Mesendoderm (in vitro differentiated cells): ENCODE results near the gene KLF4.
"Not testable (repeated sequence)": the region's sequence is repeated elsewhere in the genome, so short reads cannot be mapped to it uniquely, and the experiment has no call there.

Experiments used
- DNase-seq: peaks from one replicate; pipeline ENCODE4 v3.0.0; 2013
- H2AK5ac ChIP-seq: 2 replicates; pipeline ENCODE4 v1.6.1; 2013; ENCODE audit warnings: low read length, inconsistent platforms
- H2BK120ac ChIP-seq: 2 replicates; pipeline ENCODE4 v1.6.1; 2013; ENCODE audit warnings: low read depth, mild to moderate bottlenecking, low read length, moderate library complexity, mixed read lengths
- H2BK15ac ChIP-seq: replicated peaks from 2 replicates; pipeline ENCODE4 v1.6.1; 2013; ENCODE audit warnings: low read depth, mild to moderate bottlenecking, moderate library complexity
- H2BK5ac ChIP-seq: 2 replicates; pipeline ENCODE4 v1.6.1; 2013; ENCODE audit warnings: low read length, inconsistent platforms
- H3K18ac ChIP-seq: 2 replicates; pipeline ENCODE4 v1.6.1; 2013; ENCODE audit warnings: mild to moderate bottlenecking, low read length, mixed read lengths
- H3K23ac ChIP-seq: one replicate; pipeline ENCODE4 v1.6.1; 2013; ENCODE audit warnings: low read length
- H3K27ac ChIP-seq: 2 replicates; pipeline ENCODE4 v1.5.1; 2013; ENCODE audit warnings: low read depth, mild to moderate bottlenecking, inconsistent platforms, low read length, moderate library complexity
- H3K27me3 ChIP-seq: 2 replicates; pipeline ENCODE4 v1.6.1; 2013; ENCODE audit warnings: low read length, control low read depth, mild to moderate bottlenecking, inconsistent platforms; ENCODE audit not compliant: insufficient read depth, poor library complexity
- H3K36me3 ChIP-seq: 2 replicates; pipeline ENCODE4 v1.6.1; 2013; ENCODE audit warnings: low read length, inconsistent platforms; ENCODE audit not compliant: control insufficient read depth, insufficient read depth
- H3K4ac ChIP-seq: one replicate; pipeline ENCODE4 v1.6.1; 2013; ENCODE audit warnings: low read depth, mild to moderate bottlenecking, low read length, moderate library complexity
- H3K4me1 ChIP-seq: 2 replicates; pipeline ENCODE4 v1.6.1; 2013; ENCODE audit warnings: low read depth, low read length, inconsistent platforms; ENCODE audit not compliant: control insufficient read depth
- H3K4me2 ChIP-seq: 2 replicates; pipeline ENCODE4 v1.6.1; 2013; ENCODE audit warnings: low read length
- H3K4me3 ChIP-seq: 2 replicates; pipeline ENCODE4 v1.5.1; 2013; ENCODE audit warnings: mild to moderate bottlenecking, low read length
- H3K56ac ChIP-seq: one replicate; pipeline ENCODE4 v1.6.1; 2013; ENCODE audit warnings: low read length
- H3K79me1 ChIP-seq: 2 replicates; pipeline ENCODE4 v1.6.1; 2013; ENCODE audit warnings: low read length, inconsistent platforms
- H3K79me2 ChIP-seq: 2 replicates; pipeline ENCODE4 v1.6.1; 2013; ENCODE audit warnings: mild to moderate bottlenecking, low read length; ENCODE audit not compliant: control insufficient read depth, insufficient read depth
- H3K9ac ChIP-seq: 2 replicates; pipeline ENCODE4 v1.6.1; 2013; ENCODE audit warnings: low read length, inconsistent platforms
- H4K5ac ChIP-seq: one replicate; pipeline ENCODE4 v1.6.1; 2013; ENCODE audit warnings: low read length
- H4K8ac ChIP-seq: one replicate; pipeline ENCODE4 v1.6.1; 2013; ENCODE audit warnings: low read depth, mild to moderate bottlenecking, control low read depth, low read length, moderate library complexity
- whole genome bisulfite sequencing: extraction: QIAGEN DNeasy Blood & Tissue Kit; methylation state at CpG from one replicate; pipeline ENCODE4 v1.1.7; 2013; ENCODE audit warnings: low lambda C conversion rate, missing lambda C conversion rate; ENCODE audit not compliant: insufficient coverage; ENCODE audit errors: extremely low coverage; 5-methylcytosine and 5-hydroxymethylcytosine counted together

KLF4 gene

DNA sequence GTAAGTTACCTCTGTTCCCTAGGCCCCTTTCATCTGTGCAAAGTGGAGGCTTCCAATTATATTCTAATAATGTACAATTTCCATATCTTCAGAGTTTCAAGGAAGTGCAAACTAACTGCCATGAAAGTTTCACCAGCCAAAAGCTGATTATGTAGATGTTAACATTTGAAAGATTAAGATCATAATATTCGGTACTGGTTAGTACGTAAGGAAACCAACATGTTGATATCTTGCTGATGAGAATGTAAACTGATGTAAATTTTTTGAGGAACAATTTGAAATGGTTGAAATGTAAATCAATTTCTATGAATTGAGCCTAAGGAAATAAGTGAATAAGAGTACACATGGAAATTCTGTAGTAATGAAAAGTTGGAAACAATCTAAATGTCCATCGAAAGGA is 12.9 kb upstream of the KLF4 start:
- H3K27ac ChIP-seq, result no peak overlapping the region
- H3K27me3 ChIP-seq, result no peaks in the 10 kb centered on the region
- H2BK5ac ChIP-seq, result no peak overlapping the region
- no peak overlapping the region for H3K4me3 ChIP-seq
- no peak overlapping the region for H3K4me2 ChIP-seq
- H2AK5ac ChIP-seq, result no peak overlapping the region
- H3K4ac ChIP-seq, result no peak overlapping the region
- H3K79me1 ChIP-seq, result no peaks in the 10 kb centered on the region
- no peak overlapping the region for H3K56ac ChIP-seq
- H3K9ac ChIP-seq, result no peak overlapping the region
- H3K36me3 ChIP-seq, result no peaks in the 10 kb centered on the region
- no peak for DNase-seq
- H4K5ac ChIP-seq, result no peak overlapping the region
- WGBS, result no CpG with 5 or more reads among the region's 3 CpGs
- H4K8ac ChIP-seq, result no peak overlapping the region
- H2BK15ac ChIP-seq, result no peak overlapping the region
- no peak overlapping the region for H3K23ac ChIP-seq
- no peak overlapping the region for H2BK120ac ChIP-seq
- no peak overlapping the region for H3K18ac ChIP-seq
- H3K4me1 ChIP-seq, result no peaks in the 10 kb centered on the region
- no peaks in the 10 kb centered on the region for H3K79me2 ChIP-seq

DNA sequence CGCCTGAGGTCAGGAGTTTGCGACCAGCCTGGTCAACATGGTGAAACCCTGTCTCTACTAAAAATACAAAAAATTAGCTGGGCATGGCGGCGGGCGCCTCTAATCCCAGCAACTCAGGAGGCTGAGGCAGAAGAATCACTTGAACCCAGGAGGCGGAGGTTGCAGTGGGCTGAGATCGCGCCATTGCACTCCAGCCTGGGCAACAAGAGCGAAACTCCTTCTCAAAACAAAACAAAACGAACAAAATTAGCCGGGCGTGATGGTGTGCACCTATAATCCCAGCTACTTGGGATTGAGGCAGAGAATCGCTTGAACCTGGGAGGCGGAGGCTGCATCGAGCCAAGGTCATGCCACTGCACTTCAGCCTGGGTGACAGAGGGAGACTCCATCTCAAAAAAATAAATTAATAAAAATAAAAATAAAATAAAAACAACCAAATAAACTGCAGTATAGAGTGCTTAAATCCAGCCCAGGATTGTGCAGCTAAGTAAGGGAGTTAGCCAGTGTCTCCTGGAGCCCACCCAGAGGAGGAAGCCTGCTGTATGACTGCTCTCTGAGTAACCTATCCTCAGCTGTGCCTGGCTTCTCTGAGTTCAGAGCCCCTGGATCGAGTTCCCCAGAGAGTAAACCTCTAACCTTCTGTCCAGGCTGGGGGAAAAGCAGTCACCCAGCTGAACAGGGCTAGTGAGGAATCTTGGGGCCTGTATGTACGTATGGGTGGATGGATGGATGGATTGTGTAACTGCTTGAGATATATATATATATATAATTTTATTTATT is 11.0 kb upstream of the KLF4 start:
- not testable (repeated sequence) for H3K4me2 ChIP-seq, H2BK15ac ChIP-seq, H3K4me1 ChIP-seq, H4K5ac ChIP-seq, H2BK120ac ChIP-seq, H2AK5ac ChIP-seq, H3K18ac ChIP-seq, H3K4me3 ChIP-seq, H3K9ac ChIP-seq, H3K4ac ChIP-seq, H3K27ac ChIP-seq, H2BK5ac ChIP-seq, H3K23ac ChIP-seq, H3K79me1 ChIP-seq, DNase-seq, H3K56ac ChIP-seq, H3K79me2 ChIP-seq, H3K36me3 ChIP-seq, H4K8ac ChIP-seq, H3K27me3 ChIP-seq
- WGBS, result no CpG with 5 or more reads among the region's 17 CpGs

DNA sequence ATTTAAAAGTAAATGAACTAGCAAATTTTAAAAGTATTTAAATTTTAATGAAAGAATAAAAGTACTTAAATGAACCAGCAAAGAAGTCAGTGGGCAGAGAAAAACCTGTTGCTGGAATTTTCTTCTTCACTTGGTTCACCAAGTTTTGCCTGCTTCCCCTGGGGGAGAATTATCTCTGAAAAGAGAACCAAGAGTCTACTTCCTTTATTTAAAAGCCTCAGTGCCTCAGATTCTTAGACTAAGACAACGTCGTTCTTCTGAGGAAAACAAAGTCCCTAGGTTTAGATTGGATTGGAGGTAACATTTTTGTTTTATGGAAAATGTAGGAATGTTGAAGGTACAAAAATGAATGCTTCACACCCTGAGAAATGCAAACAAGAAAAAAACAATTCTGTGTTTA is 7.4 kb upstream of the KLF4 start:
- no peak overlapping the region for H2BK5ac ChIP-seq
- H3K23ac ChIP-seq, result no peak overlapping the region
- no peaks in the 10 kb centered on the region for H3K79me2 ChIP-seq
- H2BK120ac ChIP-seq, result no peak overlapping the region
- no peak overlapping the region for H3K4me3 ChIP-seq
- H3K9ac ChIP-seq, result no peak overlapping the region
- no peak overlapping the region for H3K18ac ChIP-seq
- H3K27me3 ChIP-seq, result peaks cover 4% of the 10 kb centered on the region
- no peaks in the 10 kb centered on the region for H3K36me3 ChIP-seq
- no peak overlapping the region for H2AK5ac ChIP-seq
- no peak overlapping the region for H4K5ac ChIP-seq
- H3K56ac ChIP-seq, result no peak overlapping the region
- H4K8ac ChIP-seq, result no peak overlapping the region
- H3K4ac ChIP-seq, result no peak overlapping the region
- DNase-seq, result no peak
- H3K4me1 ChIP-seq, result no peaks in the 10 kb centered on the region
- H3K27ac ChIP-seq, result no peak overlapping the region
- no peak overlapping the region for H2BK15ac ChIP-seq
- H3K4me2 ChIP-seq, result no peak overlapping the region
- WGBS, result no CpG with 5 or more reads among the region's 2 CpGs
- no peaks in the 10 kb centered on the region for H3K79me1 ChIP-seq

DNA sequence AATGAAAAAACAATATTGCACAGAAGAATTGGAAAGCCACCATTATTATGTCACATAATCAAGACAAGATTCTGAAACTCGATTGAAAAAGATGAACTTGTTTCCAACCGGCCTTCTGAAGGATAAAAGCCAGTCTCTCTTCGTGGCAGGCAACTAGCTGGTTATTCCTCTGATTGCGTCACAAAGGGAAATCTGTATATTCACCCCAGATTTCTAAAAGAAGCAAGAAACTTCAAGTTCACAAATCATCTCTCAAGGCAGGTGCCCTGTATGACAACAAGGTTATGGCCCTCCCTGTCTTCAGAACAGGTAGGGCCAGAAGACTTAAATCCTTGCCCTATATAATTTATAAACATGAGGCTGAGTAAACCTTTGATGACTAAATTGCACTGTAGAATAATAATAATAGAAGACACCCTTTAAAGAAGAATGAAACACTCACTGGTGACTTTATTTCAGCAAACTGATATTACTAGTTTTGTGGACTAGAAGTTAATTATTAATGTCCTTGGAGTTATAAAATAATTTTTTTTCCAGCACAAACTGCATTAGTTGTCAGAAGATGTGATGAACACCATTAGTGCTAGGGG is 2.9 kb upstream of the KLF4 start:
- Histone ChIP-seq H3K27ac (no peak overlapping the region), H3K27me3 (peaks cover 12% of the 10 kb centered on the region), H4K8ac (no peak overlapping the region), H3K9ac (no peak overlapping the region), H3K23ac (no peak overlapping the region), H3K56ac (no peak overlapping the region), H2BK120ac (no peak overlapping the region), H3K4me3 (no peak overlapping the region), H2BK5ac (no peak overlapping the region), H2AK5ac (no peak overlapping the region), H3K18ac (no peak overlapping the region), H3K4me2 (no peak overlapping the region), H3K79me2 (no peaks in the 10 kb centered on the region), H3K36me3 (no peaks in the 10 kb centered on the region), H4K5ac (no peak overlapping the region), H3K79me1 (no peaks in the 10 kb centered on the region), H3K4me1 (no peaks in the 10 kb centered on the region), H2BK15ac (no peak overlapping the region), H3K4ac (no peak overlapping the region)
- no peak for DNase-seq
- WGBS, result no CpG with 5 or more reads among the region's 4 CpGs

DNA sequence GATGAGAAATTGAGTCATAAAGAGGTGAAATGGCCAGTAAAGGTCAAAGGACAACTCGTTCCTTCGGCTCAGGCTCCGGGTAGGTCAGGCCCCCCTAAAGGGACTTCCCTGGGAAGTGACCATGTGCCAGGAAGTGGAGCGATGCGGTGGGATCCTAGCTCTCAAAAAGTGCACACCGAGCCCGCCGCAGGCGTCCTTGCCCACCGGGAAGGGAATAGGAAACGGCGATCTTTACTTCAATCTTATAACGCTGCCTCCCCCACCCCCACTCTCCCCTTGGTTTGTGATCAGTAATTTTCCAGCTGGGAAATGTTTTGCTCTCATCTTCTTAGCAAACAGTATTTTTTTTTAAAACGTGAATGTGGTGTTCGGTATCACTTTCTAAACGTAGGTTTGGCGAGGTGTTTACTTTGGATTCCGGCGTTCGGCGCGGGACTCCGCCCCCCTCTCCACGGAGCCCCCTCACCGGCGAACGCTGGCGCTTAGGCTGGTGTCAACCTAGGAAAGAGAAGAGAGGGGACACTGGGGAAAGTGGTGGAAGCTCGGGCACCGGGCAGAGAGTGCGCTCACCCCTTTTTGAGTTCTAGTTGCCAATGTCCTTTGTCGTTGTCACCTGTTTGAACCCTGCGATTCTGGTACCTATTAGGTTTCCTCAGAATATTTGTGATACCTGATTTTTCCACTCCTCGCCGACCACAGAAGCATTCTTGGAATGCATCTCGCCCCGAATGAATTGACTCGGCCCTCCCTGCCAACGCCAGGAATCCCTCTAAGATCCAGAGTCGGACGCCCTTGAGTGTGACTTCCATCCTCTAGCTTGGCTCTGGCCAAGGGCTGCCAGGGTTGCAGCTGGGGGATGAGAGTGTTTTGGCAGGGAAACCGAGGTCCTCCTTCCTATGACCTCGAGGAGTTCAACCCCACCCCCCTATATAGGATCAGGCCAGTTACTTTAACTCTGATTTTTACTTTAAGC is 1.8 kb upstream of the KLF4 start:
- no peak overlapping the region for H3K56ac ChIP-seq
- no peaks in the 10 kb centered on the region for H3K79me2 ChIP-seq
- no peak overlapping the region for H2AK5ac ChIP-seq
- H3K36me3 ChIP-seq, result no peaks in the 10 kb centered on the region
- no peak overlapping the region for H3K4ac ChIP-seq
- no peak overlapping the region for H3K9ac ChIP-seq
- no peak overlapping the region for H2BK15ac ChIP-seq
- no peak overlapping the region for H3K23ac ChIP-seq
- H3K27ac ChIP-seq, result no peak overlapping the region
- no peaks in the 10 kb centered on the region for H3K4me1 ChIP-seq
- H4K5ac ChIP-seq, result no peak overlapping the region
- no peak overlapping the region for H2BK5ac ChIP-seq
- H3K79me1 ChIP-seq, result no peaks in the 10 kb centered on the region
- no CpG with 5 or more reads among the region's 43 CpGs for WGBS
- no peak overlapping the region for H2BK120ac ChIP-seq
- no peak overlapping the region for H4K8ac ChIP-seq
- H3K4me3 ChIP-seq, result no peak overlapping the region
- peaks cover 12% of the 10 kb centered on the region for H3K27me3 ChIP-seq
- DNase-seq, result peak; percentile 53
- peak overlapping the region; percentile 60 for H3K4me2 ChIP-seq
- no peak overlapping the region for H3K18ac ChIP-seq
